GM21825 (cell line): ENCODE measurements around the gene PDLIM7.
A peak's percentile ranks its signal among the peaks of the same experiment; 100 is the strongest.
"Not testable (repeated sequence)": the region's sequence is repeated elsewhere in the genome, so short reads cannot be mapped to it uniquely, and the experiment has no call there.

Experiments
- ATAC-seq: cut with Tn5 transposase; IDR thresholded peaks from one replicate; pipeline ENCODE4 v1.9.1; 2021; ENCODE audit warnings: mild to moderate bottlenecking, moderate library complexity; ENCODE audit not compliant: unreplicated experiment

Gene PDLIM7

GRCh38 chr5:177497292-177498012 lies at the start of gene PDLIM7:
Gene PDLIM7, minus strand, starts transcription at chr5:177497604. Its CDS starts 1,092 bp downstream, at chr5:177496512.
- peak; percentile 71 for ATAC-seq

- no peak for ATAC-seq
Observed at GRCh38 chr5:177546258-177546741, 48.9 kb upstream of the PDLIM7 start.

- no peak for ATAC-seq
Observed at GRCh38 chr5:177545487-177546257, 48.3 kb upstream of the PDLIM7 start.

GRCh38 chr5:177542816-177543465 lies 45.5 kb upstream of the PDLIM7 start:
- ATAC-seq = no peak

GRCh38 chr5:177540438-177540837 lies 43.0 kb upstream of the PDLIM7 start:
- ATAC-seq = no peak

GRCh38 chr5:177539411-177539810 lies 42.0 kb upstream of the PDLIM7 start:
- ATAC-seq = no peak

- ATAC-seq = no peak
Observed at GRCh38 chr5:177538876-177539275, 41.5 kb upstream of the PDLIM7 start.

- ATAC-seq = no peak
Observed at GRCh38 chr5:177537389-177538361, 40.3 kb upstream of the PDLIM7 start.

GRCh38 chr5:177536386-177536785 lies 39.0 kb upstream of the PDLIM7 start:
- no peak for ATAC-seq

- no peak for ATAC-seq
Observed at GRCh38 chr5:177535125-177535524, 37.7 kb upstream of the PDLIM7 start.

GRCh38 chr5:177534433-177534832 lies 37.0 kb upstream of the PDLIM7 start:
- ATAC-seq = not testable (repeated sequence)

- ATAC-seq = no peak
Observed at GRCh38 chr5:177531209-177531940, 34.0 kb upstream of the PDLIM7 start.

GRCh38 chr5:177530638-177531037 lies 33.2 kb upstream of the PDLIM7 start:
- no peak for ATAC-seq

GRCh38 chr5:177529247-177530203 lies 32.1 kb upstream of the PDLIM7 start:
- no peak for ATAC-seq

- no peak for ATAC-seq
Observed at GRCh38 chr5:177528631-177529030, 31.2 kb upstream of the PDLIM7 start.

GRCh38 chr5:177527595-177527994 lies 30.2 kb upstream of the PDLIM7 start:
- ATAC-seq = no peak

- ATAC-seq = no peak
Observed at GRCh38 chr5:177526791-177527190, 29.4 kb upstream of the PDLIM7 start.

GRCh38 chr5:177526191-177526590 lies 28.8 kb upstream of the PDLIM7 start:
- ATAC-seq = no peak
